ENCODE data around the gene PPDPF. TPM values are rescaled to one million over a fixed set of nuclear protein-coding genes. Genes with fewer than 3 reads are reported as not detected.

Gene PPDPF
- total and polyA plus RNA-seq, 12 donors = 7.4 to 193 (median 81.3) TPM

DNA sequence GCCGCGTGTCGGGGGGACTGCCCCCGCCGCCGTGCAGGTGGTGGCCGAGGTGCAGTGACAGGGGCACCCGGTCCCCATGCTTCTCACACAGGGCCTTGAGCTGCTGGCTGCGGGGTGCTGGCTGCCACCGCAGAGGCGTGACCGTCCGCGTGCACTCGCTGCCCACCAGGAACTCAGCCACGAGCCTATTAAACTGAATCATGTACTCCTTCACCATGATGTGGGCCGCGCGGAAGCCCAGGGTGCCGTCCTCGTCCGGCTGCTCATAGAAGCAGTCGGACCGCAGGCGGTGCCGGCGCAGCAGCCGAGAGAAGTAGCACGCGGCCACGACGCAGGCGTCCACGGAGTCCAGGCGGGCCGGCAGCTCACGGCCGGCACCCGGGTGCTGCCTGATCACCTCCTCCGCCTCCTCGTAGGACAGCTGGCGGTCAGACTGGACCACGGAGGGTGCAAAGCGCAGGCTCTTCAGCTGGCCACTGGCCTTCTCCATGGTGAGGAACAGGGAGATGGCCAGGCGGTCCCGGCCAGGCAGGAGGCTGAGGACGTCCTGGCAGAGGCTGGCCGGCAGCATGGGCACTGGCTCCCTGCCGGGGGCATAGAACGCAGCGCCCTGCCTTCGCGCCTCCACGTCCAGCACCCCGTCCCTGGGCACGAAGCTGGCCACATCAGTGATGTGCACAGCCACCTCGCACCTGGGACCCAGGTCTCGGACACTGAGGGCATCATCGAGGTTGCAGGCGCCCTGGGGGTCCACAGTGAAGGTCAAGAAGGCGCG is 43.7 kb downstream of the PPDPF start:
- no peak overlapping the region for H3K4me3 ChIP-seq
- 95 to 100% (median 97%) methylated on average over 21 to 62 of the region's 62 CpGs for WGBS, 4 donors
- DNase-seq = no peak
- intact Hi-C loops (cut with DNase I) = no loop called here
- H3K27ac ChIP-seq = no peak overlapping the region
- H3K27me3 ChIP-seq = no peaks in the 10 kb centered on the region
- no peaks in the 10 kb centered on the region for H3K9me3 ChIP-seq (replicated peaks in 1 of 3)
- TF ChIP-seq, protein P1, sequence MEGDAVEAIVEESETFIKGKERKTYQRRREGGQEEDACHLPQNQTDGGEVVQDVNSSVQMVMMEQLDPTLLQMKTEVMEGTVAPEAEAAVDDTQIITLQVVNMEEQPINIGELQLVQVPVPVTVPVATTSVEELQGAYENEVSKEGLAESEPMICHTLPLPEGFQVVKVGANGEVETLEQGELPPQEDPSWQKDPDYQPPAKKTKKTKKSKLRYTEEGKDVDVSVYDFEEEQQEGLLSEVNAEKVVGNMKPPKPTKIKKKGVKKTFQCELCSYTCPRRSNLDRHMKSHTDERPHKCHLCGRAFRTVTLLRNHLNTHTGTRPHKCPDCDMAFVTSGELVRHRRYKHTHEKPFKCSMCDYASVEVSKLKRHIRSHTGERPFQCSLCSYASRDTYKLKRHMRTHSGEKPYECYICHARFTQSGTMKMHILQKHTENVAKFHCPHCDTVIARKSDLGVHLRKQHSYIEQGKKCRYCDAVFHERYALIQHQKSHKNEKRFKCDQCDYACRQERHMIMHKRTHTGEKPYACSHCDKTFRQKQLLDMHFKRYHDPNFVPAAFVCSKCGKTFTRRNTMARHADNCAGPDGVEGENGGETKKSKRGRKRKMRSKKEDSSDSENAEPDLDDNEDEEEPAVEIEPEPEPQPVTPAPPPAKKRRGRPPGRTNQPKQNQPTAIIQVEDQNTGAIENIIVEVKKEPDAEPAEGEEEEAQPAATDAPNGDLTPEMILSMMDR (IDR thresholded peaks at IDR 0.05) = no peak
- TF ChIP-seq POLR2A (IDR thresholded peaks at IDR 0.05) = no peak
- no peaks in the 10 kb centered on the region for H3K4me1 ChIP-seq (replicated peaks in 1 of 2)
- H3K36me3 ChIP-seq (replicated peaks in 1 of 2) = peaks cover 0 to 42% of the 10 kb centered on the region in 2 donors

DNA sequence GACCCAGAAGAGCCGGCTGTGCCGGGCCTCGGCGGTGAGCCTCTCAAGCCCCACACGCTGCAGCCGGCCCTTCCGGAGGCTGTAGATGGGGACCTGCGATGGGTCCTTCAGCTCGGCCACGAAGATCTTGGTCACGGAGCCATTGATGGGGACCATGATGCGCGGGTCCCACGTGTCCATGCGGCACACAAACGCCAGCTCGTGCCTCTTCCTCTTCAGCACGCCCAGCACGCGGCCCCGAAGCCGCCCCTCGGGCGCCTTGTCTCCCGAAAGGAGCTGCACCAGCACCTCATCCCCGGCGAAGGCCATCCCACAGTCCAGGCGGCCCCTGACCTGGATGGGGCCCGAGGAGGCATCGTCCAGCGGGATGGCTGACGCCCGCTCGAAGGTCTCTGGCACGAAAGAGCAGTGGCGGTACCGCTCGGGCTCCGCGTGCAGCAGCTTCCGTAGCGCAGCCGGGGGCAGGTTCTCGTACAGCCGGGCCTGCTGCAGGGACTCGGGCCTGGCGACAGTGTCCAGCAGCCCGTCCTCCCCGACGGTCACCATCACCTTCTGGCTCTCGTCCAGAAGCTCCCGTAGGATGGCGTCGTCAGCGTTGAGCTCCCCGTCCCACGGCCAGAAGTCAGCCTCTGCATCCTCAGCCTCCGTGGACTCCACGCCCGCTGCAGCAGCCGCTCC is 44.6 kb downstream of the PPDPF start:
- TF ChIP-seq POLR2A (IDR thresholded peaks at IDR 0.05) = no peak
- TF ChIP-seq, protein P1 (IDR thresholded peaks at IDR 0.05) = no peak
- intact Hi-C loops (cut with DNase I) = no loop called here
- WGBS, 4 donors = 95 to 97% (median 95%) methylated on average over 25 to 61 of the region's 61 CpGs
- Histone ChIP-seq H3K9me3 (replicated peaks in 1 of 3) (no peaks in the 10 kb centered on the region), H3K36me3 (replicated peaks in 1 of 2) (peaks cover 0 to 38% of the 10 kb centered on the region in 2 donors), H3K4me3 (no peak overlapping the region), H3K27ac (no peak overlapping the region), H3K4me1 (replicated peaks in 1 of 2) (no peaks in the 10 kb centered on the region), H3K27me3 (no peaks in the 10 kb centered on the region)
- no peak for DNase-seq

DNA sequence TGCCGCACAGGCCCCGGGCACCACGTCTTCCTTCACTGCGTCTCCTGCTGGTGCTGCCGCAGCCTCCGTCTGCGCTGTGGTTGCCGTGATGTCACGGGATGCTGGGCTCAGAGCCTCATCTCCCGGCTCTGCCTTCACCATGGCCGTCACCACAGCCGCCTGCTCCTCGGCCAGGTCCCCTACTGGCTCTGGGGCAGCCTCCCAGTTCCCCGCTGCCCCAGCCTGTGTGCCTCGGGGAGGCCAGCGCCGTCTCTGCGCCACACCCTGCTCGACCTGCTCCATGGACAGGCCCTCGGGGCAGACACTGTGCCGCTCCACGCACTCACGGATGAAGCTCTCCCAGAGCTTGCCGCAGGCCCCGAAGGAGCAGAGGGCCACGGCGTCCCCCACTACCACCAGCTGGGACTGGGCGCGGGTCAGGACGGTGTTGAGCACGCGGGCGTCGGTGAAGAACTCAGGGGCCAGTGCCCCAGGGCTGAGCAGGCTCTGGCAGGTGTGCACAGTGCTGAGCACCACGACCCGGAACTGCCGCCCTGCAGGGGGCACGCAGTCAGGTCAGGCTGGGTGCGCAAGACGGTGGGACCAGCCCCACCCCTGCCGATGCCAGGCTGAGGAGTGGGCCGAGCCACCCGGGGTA is 45.3 kb downstream of the PPDPF start:
- Histone ChIP-seq H3K27me3 (no peaks in the 10 kb centered on the region), H3K4me1 (replicated peaks in 1 of 2) (no peaks in the 10 kb centered on the region), H3K36me3 (replicated peaks in 1 of 2) (peaks cover 0 to 32% of the 10 kb centered on the region in 2 donors), H3K4me3 (no peak overlapping the region), H3K9me3 (replicated peaks in 1 of 3) (no peaks in the 10 kb centered on the region), H3K27ac (no peak overlapping the region)
- intact Hi-C loops (cut with DNase I) = no loop called here
- no peak for DNase-seq
- WGBS, 4 donors = 94 to 96% (median 95%) methylated on average over 6 to 43 of the region's 43 CpGs
- TF ChIP-seq, protein P1 (IDR thresholded peaks at IDR 0.05) = no peak
- TF ChIP-seq POLR2A (IDR thresholded peaks at IDR 0.05) = no peak

DNA sequence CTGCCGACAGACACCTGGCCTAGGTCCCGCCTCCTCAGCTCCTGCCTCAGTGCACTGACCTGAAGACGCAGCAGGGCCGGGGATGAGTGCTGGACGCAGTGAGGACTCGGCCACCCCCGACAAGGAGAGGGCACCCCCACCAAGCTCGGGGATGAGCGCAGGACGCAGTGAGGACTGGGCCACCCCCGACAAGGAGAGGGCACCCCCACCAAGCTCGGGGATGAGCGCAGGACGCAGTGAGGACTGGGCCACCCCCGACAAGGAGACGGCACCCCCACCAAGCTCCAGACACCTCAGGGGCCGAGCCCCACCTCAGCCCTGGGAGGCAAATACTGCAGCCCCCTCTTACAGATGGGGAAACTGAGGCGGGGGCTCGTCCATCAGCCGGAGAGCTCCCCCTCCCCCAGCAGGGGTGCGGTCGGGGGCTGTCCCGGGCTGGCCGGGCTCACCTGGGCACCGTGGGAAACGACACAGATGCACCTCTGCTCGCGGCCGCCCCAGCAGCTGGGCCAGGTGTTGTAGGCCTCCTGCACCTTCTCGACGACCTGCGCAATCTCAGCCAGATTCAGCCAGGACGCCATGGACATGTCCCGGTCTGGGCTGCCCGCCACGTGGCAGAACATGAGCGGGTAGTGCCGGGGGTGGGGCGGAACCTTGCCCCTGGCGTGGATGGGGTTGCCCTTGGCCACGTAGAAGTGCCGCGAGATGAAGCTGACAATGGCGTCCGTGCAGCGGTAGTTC is 46.0 kb downstream of the PPDPF start:
- no peaks in the 10 kb centered on the region for H3K27me3 ChIP-seq
- intact Hi-C loops (cut with DNase I) = no loop called here
- H3K4me1 ChIP-seq (replicated peaks in 1 of 2) = no peaks in the 10 kb centered on the region
- TF ChIP-seq, protein P1 (IDR thresholded peaks at IDR 0.05) = no peak
- TF ChIP-seq POLR2A (IDR thresholded peaks at IDR 0.05) = no peak
- peaks cover 0 to 31% of the 10 kb centered on the region in 2 donors for H3K36me3 ChIP-seq (replicated peaks in 1 of 2)
- no peak overlapping the region for H3K27ac ChIP-seq
- WGBS, 4 donors = 87 to 93% (median 90%) methylated on average over 6 to 46 of the region's 46 CpGs
- no peaks in the 10 kb centered on the region for H3K9me3 ChIP-seq (replicated peaks in 1 of 3)
- no peak overlapping the region for H3K4me3 ChIP-seq
- DNase-seq = no peak
